NCI-H510A (cell line): ENCODE data around the gene PDX1.

Experiments used
- DNase-seq: peaks from one replicate; lab custom pipeline; 2025; lab: John Stamatoyannopoulos, UW

The PDX1 gene

DNA sequence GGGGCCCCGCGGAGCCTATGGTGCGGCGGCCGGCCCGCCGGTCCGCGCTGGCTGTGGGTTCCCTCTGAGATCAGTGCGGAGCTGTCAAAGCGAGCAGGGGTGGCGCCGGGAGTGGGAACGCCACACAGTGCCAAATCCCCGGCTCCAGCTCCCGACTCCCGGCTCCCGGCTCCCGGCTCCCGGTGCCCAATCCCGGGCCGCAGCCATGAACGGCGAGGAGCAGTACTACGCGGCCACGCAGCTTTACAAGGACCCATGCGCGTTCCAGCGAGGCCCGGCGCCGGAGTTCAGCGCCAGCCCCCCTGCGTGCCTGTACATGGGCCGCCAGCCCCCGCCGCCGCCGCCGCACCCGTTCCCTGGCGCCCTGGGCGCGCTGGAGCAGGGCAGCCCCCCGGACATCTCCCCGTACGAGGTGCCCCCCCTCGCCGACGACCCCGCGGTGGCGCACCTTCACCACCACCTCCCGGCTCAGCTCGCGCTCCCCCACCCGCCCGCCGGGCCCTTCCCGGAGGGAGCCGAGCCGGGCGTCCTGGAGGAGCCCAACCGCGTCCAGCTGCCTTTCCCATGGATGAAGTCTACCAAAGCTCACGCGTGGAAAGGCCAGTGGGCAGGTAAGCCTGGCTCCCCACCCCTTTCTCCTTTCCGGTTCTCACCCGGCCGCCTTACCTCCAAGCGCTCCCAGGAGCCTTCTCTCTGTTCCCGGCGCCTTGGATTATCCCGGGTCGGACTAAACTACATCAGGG, at the start of gene PDX1:
Gene PDX1, plus strand, starts transcription at position 67 of the 743 bp plus-strand sequence. Its CDS starts 139 bp downstream, at position 206.
- no peak for DNase-seq

- DNase-seq, result no peak
Measured at GRCh38 chr13:27878274-27878673, 41.5 kb upstream of the PDX1 start.

- no peak for DNase-seq
Measured at GRCh38 chr13:27889471-27889870, 30.3 kb upstream of the PDX1 start.

DNA sequence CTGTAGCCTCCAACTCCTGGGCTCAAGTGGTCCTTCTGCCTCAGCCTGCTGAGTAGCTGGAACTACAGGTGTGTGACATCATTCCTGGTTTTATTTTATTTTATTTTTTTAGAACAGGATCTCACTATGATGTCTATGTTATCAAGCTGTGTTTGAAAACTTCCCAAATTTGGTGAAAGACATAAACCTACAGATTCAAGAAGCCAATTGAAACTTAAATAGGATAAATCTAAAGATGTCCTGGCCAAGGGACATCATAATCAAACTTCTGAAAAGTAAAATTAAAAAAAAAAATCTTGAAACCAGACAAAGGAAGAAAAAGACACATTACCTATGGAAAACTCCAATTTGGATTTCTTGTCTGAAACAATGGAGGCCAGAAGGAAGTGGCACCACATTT, 23.1 kb upstream of the PDX1 start:
- DNase-seq, result no peak

DNA sequence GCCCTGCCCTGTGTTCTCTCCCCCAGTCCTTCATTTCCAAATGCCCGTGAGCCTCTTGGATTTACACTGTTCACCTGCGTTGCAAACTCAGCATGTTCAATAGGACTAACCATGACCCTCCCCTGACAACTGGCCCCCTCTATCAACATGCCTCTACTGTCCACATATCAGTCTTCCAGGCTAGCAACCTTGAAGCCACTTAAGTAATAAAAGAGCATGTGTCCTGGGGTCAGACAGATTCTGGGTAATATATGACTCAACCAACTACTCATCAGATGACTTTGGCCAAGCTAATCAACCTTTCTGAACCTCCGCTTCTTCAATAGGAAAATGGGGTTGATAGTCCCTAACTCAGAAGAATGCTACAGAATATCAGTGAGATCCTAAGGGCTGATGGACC, 15.1 kb upstream of the PDX1 start:
- DNase-seq, result no peak

GRCh38 chr13:27905650-27906049, 14.2 kb upstream of the PDX1 start:
- DNase-seq, result no peak

DNA sequence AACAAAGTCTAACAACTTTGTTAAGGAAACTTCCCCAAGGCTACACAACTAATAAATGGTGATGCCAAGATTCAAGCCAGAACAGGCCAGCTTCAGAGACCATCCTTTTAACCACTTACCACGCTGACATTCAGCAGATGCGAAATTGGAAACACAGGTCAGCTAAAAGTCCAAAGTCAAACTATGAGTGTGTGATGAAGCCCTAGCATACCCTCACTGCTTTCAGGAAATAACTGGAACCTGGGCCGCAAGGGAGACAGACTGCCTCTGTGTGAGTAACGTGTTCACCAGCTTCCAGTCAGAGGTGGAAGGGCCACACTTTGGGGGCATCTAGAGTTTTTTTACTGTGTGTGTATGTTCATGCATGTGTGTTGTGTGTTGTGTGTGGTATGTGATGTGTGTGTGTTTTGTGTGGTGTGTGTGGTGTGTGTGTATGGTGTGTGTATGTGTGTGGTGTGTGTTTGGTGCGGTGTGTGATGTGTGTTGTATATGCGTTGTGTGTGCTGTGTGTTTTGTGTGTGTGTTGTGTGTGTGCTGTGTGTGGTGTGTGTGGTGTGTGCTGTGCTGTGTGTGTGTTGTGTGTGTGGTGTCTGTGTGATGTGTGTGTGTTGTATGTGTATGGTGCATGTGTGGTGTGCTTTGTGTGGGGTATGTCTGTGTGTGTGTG, 12.5 kb upstream of the PDX1 start:
- DNase-seq, result no peak

GRCh38 chr13:27909378-27909777, 10.4 kb upstream of the PDX1 start:
- DNase-seq, result no peak

DNA sequence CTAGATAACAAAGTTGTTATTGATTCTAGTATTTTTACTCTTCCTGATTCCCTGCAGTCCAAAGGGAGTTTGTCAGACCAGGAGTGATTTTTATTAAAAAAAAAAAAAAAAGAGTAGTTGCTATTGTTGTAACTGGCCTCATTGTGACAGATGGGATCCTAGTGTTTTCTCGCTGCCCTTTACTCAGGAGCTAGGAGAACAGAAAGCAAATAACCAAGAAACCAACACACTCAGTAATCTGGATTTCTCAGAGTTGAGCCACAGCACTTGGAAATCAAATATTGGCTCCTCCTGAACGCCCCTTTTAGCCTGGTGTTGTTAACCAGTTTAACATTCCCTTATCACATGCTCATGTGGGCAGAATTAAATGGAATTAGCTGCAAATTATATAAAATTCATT, 8.3 kb upstream of the PDX1 start:
- DNase-seq, result no peak

DNA sequence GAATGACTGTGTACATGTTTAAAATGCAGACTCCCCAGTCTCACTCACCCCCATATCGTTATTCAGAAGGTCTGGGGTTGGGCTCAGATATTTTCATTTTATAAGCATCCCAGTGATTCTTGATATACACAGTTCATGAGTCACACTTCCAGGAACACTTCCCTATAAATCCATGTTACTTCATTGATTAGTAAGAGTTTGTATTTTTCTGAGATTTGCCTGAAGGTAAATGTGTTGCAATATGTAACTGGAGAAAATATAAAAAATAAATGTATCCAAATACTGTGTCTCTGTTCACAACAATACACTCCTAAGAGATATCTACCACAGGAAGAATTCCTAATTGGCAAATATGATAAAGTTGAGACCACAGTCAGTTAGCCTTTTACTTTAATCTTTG, 6.6 kb upstream of the PDX1 start:
- DNase-seq, result no peak

- DNase-seq, result no peak
Measured at GRCh38 chr13:27915301-27916207, 4.2 kb upstream of the PDX1 start.

DNA sequence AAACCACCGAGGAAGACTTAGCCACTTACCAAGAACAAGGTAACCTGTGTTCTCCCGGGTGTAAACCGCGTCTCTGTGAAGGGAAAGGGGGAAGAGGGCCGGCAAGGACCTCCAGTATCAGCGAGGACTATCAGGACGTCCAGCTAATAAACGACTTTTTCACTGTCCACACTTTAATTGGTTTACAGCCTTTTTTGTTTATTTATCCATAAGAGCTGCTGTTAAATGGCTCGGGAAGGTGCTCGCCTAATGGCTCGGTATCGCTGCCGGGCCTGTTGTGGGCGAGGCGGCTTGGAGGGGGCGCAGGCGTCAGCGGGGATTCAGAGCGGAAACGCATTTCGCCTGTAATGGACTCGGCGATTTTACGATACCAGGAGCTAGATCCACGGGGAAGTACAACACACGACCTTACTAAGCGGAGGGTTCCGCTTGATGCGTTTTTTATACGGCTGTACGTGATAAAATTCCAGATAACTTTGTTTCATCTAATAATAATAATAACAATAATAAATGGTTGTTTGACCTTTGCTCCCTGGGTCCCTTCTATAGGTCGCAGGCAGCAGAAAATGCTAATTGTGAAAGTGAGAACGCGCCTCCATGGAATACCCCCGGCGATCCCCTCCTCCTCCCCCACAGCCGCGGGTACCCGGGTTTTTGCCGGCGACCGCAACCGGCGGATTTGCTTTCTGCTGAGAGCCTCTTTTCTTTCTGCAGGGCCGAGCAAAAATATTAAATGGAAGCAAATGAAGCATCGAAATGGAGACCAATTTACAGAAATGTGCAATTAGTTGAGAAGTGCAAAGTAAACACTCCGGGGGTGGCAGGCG, 2.5 kb upstream of the PDX1 start:
- no peak for DNase-seq

DNA sequence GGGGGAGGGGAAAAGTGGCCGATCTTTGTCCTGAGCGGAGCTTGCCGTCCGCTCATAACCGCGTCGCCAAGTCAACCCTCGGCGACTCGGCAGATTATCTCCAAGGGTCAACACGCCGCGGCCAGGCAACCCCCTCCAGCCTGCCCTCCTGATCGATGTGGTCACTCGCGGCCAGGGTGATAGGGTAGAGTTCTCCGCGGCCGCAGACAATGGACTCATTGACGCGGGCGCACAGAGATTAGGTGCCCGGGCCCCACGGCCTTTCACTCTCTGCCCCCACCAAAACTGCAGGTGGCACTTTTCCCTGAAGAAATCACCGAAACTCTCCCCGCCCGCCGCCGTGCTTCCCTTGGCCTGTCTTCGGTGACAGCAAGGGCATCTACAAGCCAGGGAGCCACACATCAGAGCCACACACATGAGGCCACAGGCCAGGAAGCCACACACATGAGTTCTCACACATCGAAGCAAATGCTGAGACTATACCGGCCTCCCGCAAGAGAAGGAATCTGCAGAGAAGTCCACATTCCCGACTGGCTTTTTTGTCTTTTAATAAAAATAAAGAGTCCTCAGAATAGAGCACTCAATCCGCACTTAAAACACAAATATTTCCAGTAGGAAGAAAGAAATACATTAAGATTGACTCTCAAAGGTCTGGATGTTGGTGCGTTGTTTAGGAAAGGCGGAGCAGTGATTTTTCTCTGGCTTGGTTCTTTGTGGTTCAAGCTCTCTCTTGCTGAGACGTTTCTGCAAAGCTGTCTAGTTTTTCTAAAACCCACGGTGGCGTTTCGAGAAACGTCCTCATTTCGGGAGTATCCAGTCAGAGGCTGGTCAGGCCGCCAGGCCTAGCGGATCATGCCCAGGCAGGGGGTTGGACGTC, 1.5 kb upstream of the PDX1 start:
- DNase-seq, result no peak

- DNase-seq, result no peak
Measured at GRCh38 chr13:27918918-27919658, 712 bp upstream of the PDX1 start.

- DNase-seq, result peak; percentile 39
Measured at GRCh38 chr13:27919659-27919933, 204 bp upstream of the PDX1 start.

DNA sequence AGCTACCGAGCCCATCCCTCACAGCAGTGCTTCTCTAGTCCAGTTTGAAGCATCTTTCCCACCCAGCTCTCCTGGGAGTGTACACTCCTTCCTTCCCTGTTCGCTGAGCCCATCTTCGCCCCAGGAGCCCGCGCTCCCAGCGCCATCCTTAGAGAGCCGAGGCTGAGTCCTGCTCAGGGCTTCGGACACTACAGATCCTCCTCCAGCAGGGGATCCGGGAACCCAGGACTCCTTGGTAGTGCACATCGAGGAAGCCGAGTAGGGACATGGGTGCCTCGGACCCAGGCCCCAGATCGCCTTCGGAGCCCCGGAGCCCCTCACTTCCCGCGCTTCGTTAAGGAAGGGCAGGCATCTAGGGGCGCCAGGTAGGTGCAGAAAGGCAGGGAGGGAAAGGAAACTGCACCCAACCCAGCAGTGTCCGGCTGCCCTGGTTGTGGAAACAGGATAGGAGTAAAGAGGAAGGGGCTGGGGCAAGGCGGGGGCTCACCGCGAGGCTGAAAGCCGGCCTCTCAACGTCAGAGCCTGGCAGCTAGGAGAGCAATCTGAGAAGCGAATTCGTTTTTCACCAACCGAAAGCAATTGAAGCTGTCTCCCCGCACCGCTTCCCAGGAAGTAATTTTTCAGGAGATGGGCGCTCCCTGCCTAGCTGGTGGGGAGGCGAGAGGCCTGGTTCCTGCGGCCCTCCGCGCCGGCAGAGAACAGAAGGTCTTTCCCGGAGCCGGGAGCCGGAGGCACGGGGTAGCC, 1.0 kb downstream of the PDX1 start:
- no peak for DNase-seq

DNA sequence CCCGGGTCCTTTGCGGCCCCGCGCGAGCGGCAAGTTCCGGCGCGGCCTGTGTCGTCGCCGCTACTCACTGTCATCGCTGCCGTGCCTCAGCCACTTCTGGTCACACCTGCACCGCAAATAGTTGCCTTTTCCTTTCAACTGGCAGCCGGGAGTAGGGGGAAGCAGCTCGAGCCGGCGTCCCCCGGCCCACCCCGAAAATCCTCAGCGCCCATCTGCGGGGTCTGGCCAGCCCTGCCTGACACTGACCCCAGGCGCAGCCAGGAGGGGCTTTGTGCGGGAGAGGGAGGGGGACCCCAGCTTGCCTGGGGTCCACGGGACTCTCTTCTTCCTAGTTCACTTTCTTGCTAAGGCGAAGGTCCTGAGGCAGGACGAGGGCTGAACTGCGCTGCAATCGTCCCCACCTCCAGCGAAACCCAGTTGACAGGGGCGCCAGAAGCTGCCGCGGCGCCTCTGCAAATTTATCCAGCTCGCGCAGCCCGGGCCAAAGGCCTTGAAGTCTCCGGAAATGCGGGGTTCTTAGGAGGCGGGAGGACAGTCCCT, 1.7 kb downstream of the PDX1 start:
- DNase-seq, result no peak

- no peak for DNase-seq
Measured at GRCh38 chr13:27921961-27922882, 2.4 kb downstream of the PDX1 start.
